IPS-15b (cell line): ENCODE results near the gene U2AF1L4.

Experiments
- H3K27me3 ChIP-seq: one replicate; pipeline ENCODE4 v1.6.1; 2013; ENCODE audit warnings: low read length; ENCODE audit not compliant: control insufficient read depth, insufficient read depth
- H3K36me3 ChIP-seq: one replicate; pipeline ENCODE4 v1.6.1; 2013; ENCODE audit warnings: low read length; ENCODE audit not compliant: control insufficient read depth, insufficient read depth
- H3K4me1 ChIP-seq: one replicate; pipeline ENCODE4 v1.6.1; 2013; ENCODE audit warnings: mild to moderate bottlenecking, low read length; ENCODE audit not compliant: control insufficient read depth, insufficient read depth
- H3K4me3 ChIP-seq: one replicate; pipeline ENCODE4 v1.5.1; 2013; ENCODE audit warnings: low read depth, low read length
- H3K9ac ChIP-seq: one replicate; pipeline ENCODE4 v1.6.1; 2013; ENCODE audit warnings: low read depth, mild to moderate bottlenecking, low read length
- H3K9me3 ChIP-seq: one replicate; pipeline ENCODE4 v1.6.1; 2013; ENCODE audit warnings: mild to moderate bottlenecking, low read length; ENCODE audit not compliant: control insufficient read depth, insufficient read depth

The U2AF1L4 gene

GRCh38 chr19:35742121-35742724 lies 3.0 kb downstream of the U2AF1L4 start, which contains the start of gene IGFLR1:
IGFLR1 (minus strand) TSS chr19:35742452; CDS start chr19:35741180, 1,272 bp downstream.
- Histone ChIP-seq H3K36me3 (peaks cover 21% of the 10 kb centered on the region), H3K9ac (no peak within 1 kb of the TSS), H3K4me1 (peaks cover 4% of the 10 kb centered on the region), H3K4me3 (peak within 1 kb of the TSS; percentile 88), H3K27me3 (no peaks in the 10 kb centered on the region), H3K9me3 (no peaks in the 10 kb centered on the region)

GRCh38 chr19:35741203-35741515 lies 4.1 kb downstream of the U2AF1L4 start:
- Histone ChIP-seq H3K36me3 (peaks cover 30% of the 10 kb centered on the region), H3K4me1 (peaks cover 1% of the 10 kb centered on the region), H3K9ac (peak overlapping the region; percentile 73), H3K9me3 (no peaks in the 10 kb centered on the region), H3K4me3 (peak overlapping the region; percentile 88), H3K27me3 (no peaks in the 10 kb centered on the region)

GRCh38 chr19:35740423-35741202 lies 4.6 kb downstream of the U2AF1L4 start:
- Histone ChIP-seq H3K4me3 (peak overlapping the region; percentile 88), H3K36me3 (peaks cover 30% of the 10 kb centered on the region), H3K9me3 (no peaks in the 10 kb centered on the region), H3K4me1 (no peaks in the 10 kb centered on the region), H3K27me3 (no peaks in the 10 kb centered on the region), H3K9ac (peak overlapping the region; percentile 73)

GRCh38 chr19:35740108-35740422 lies 5.2 kb downstream of the U2AF1L4 start:
- no peaks in the 10 kb centered on the region for H3K4me1 ChIP-seq
- H3K27me3 ChIP-seq, result no peaks in the 10 kb centered on the region
- peak overlapping the region; percentile 88 for H3K4me3 ChIP-seq
- no peaks in the 10 kb centered on the region for H3K9me3 ChIP-seq
- H3K36me3 ChIP-seq, result peaks cover 34% of the 10 kb centered on the region
- peak overlapping the region; percentile 47 for H3K9ac ChIP-seq

GRCh38 chr19:35739275-35740107 lies 5.7 kb downstream of the U2AF1L4 start:
- Histone ChIP-seq H3K27me3 (no peaks in the 10 kb centered on the region), H3K9me3 (no peaks in the 10 kb centered on the region), H3K9ac (peak overlapping the region; percentile 47), H3K4me3 (peak overlapping the region; percentile 88), H3K36me3 (peaks cover 34% of the 10 kb centered on the region), H3K4me1 (no peaks in the 10 kb centered on the region)

- Histone ChIP-seq H3K9ac (no peak overlapping the region), H3K36me3 (peaks cover 38% of the 10 kb centered on the region), H3K4me3 (no peak overlapping the region), H3K4me1 (no peaks in the 10 kb centered on the region), H3K27me3 (no peaks in the 10 kb centered on the region), H3K9me3 (no peaks in the 10 kb centered on the region)
Measured at GRCh38 chr19:35738887-35739229, 6.4 kb downstream of the U2AF1L4 start.

GRCh38 chr19:35738021-35738886 lies 7.0 kb downstream of the U2AF1L4 start:
- H3K36me3 ChIP-seq, result peaks cover 43% of the 10 kb centered on the region
- no peaks in the 10 kb centered on the region for H3K27me3 ChIP-seq
- no peak overlapping the region for H3K9ac ChIP-seq
- no peaks in the 10 kb centered on the region for H3K4me1 ChIP-seq
- H3K4me3 ChIP-seq, result no peak overlapping the region
- H3K9me3 ChIP-seq, result no peaks in the 10 kb centered on the region

- H3K4me1 ChIP-seq, result no peaks in the 10 kb centered on the region
- no peaks in the 10 kb centered on the region for H3K27me3 ChIP-seq
- no peak overlapping the region for H3K9ac ChIP-seq
- H3K4me3 ChIP-seq, result no peak overlapping the region
- no peaks in the 10 kb centered on the region for H3K9me3 ChIP-seq
- peaks cover 43% of the 10 kb centered on the region for H3K36me3 ChIP-seq
Measured at GRCh38 chr19:35736913-35737886, 8.0 kb downstream of the U2AF1L4 start.

GRCh38 chr19:35734889-35735288 lies 10.3 kb downstream of the U2AF1L4 start:
- Histone ChIP-seq H3K4me1 (no peaks in the 10 kb centered on the region), H3K4me3 (no peak overlapping the region), H3K36me3 (peaks cover 62% of the 10 kb centered on the region), H3K27me3 (no peaks in the 10 kb centered on the region), H3K9me3 (no peaks in the 10 kb centered on the region), H3K9ac (no peak overlapping the region)

- Histone ChIP-seq H3K9me3 (no peaks in the 10 kb centered on the region), H3K36me3 (peaks cover 68% of the 10 kb centered on the region), H3K9ac (no peak overlapping the region), H3K27me3 (no peaks in the 10 kb centered on the region), H3K4me3 (no peak overlapping the region), H3K4me1 (no peaks in the 10 kb centered on the region)
Measured at GRCh38 chr19:35734273-35734672, 10.9 kb downstream of the U2AF1L4 start.
